Mesothelial cell of epicardium (in vitro differentiated cells): ENCODE measurements around the gene RBM19. TPM values are rescaled to one million over a fixed set of nuclear protein-coding genes. Genes with fewer than 3 reads are reported as not detected.

Experiments used
- DNase-seq, 2 experiments: peaks; one replicate each; pipeline ENCODE4 v3.0.0; 2021; ENCODE audit warnings: low spot score in 2 of 2; ENCODE audit not compliant: unreplicated experiment in 2 of 2
- H3K27ac Mint-ChIP-seq: 2 replicates; pipeline ENCODE4 v1.8.0; 2021; ENCODE audit warnings: mixed read lengths
- H3K27me3 Mint-ChIP-seq: 2 replicates; pipeline ENCODE4 v1.8.0; 2021; ENCODE audit warnings: low read depth, mixed read lengths
- H3K36me3 Mint-ChIP-seq: 2 replicates; pipeline ENCODE4 v1.8.0; 2021; ENCODE audit warnings: mixed read lengths
- H3K4me1 Mint-ChIP-seq: 2 replicates; pipeline ENCODE4 v1.8.0; 2021; ENCODE audit warnings: mixed read lengths
- H3K4me3 Mint-ChIP-seq: 2 replicates; pipeline ENCODE4 v1.8.0; 2021; ENCODE audit warnings: mild to moderate bottlenecking, moderate library complexity, mixed read lengths
- H3K9me3 Mint-ChIP-seq: 2 replicates; pipeline ENCODE4 v1.8.0; 2021; ENCODE audit warnings: mixed read lengths
- CTCF ChIP-seq: fragments of 200-600 bp; sonication (generic); IDR thresholded peaks from one replicate; pipeline ENCODE4 v1.5.0; 2021; ENCODE audit warnings: antibody characterized with exemption; ENCODE audit not compliant: unreplicated experiment
- total RNA-seq: library from RNA; stranded (reverse); gene quantifications from 3 replicates; pipeline ENCODE4 v1.2.1, GENCODE V29; 2021

The RBM19 gene
- total RNA-seq, 1 donor from 2014 or later = 43.4 TPM

GRCh38 chr12:113949321-113950305, 16.5 kb downstream of the RBM19 start:
- no peak overlapping the region for H3K27ac Mint-ChIP-seq
- DNase-seq = no peak
- H3K9me3 Mint-ChIP-seq = no peaks in the 10 kb centered on the region
- no peaks in the 10 kb centered on the region for H3K27me3 Mint-ChIP-seq
- no peak overlapping the region for H3K4me3 Mint-ChIP-seq
- TF ChIP-seq CTCF = no peak
- H3K36me3 Mint-ChIP-seq = peaks cover 24% of the 10 kb centered on the region
- no peaks in the 10 kb centered on the region for H3K4me1 Mint-ChIP-seq

GRCh38 chr12:113948151-113948914, 17.8 kb downstream of the RBM19 start:
- peaks cover 21% of the 10 kb centered on the region for H3K36me3 Mint-ChIP-seq
- no peaks in the 10 kb centered on the region for H3K27me3 Mint-ChIP-seq
- no peak for DNase-seq
- no peak for TF ChIP-seq CTCF
- H3K4me1 Mint-ChIP-seq = no peaks in the 10 kb centered on the region
- H3K27ac Mint-ChIP-seq = no peak overlapping the region
- no peak overlapping the region for H3K4me3 Mint-ChIP-seq
- no peaks in the 10 kb centered on the region for H3K9me3 Mint-ChIP-seq

GRCh38 chr12:113946175-113946574, 19.9 kb downstream of the RBM19 start:
- H3K36me3 Mint-ChIP-seq = peaks cover 32% of the 10 kb centered on the region
- TF ChIP-seq CTCF = no peak
- H3K9me3 Mint-ChIP-seq = no peaks in the 10 kb centered on the region
- no peak overlapping the region for H3K4me3 Mint-ChIP-seq
- no peaks in the 10 kb centered on the region for H3K4me1 Mint-ChIP-seq
- no peaks in the 10 kb centered on the region for H3K27me3 Mint-ChIP-seq
- H3K27ac Mint-ChIP-seq = no peak overlapping the region
- DNase-seq = no peak

GRCh38 chr12:113945174-113946173, 20.7 kb downstream of the RBM19 start:
- TF ChIP-seq CTCF = no peak
- Mint-ChIP-seq H3K4me1 (no peaks in the 10 kb centered on the region), H3K36me3 (peaks cover 38% of the 10 kb centered on the region), H3K27ac (no peak overlapping the region), H3K27me3 (no peaks in the 10 kb centered on the region), H3K4me3 (no peak overlapping the region), H3K9me3 (no peaks in the 10 kb centered on the region)
- DNase-seq = no peak

GRCh38 chr12:113942209-113942608, 23.9 kb downstream of the RBM19 start:
- Mint-ChIP-seq H3K4me3 (no peak overlapping the region), H3K9me3 (no peaks in the 10 kb centered on the region), H3K27ac (no peak overlapping the region), H3K36me3 (peaks cover 36% of the 10 kb centered on the region), H3K27me3 (no peaks in the 10 kb centered on the region), H3K4me1 (no peaks in the 10 kb centered on the region)
- no peak for DNase-seq
- no peak for TF ChIP-seq CTCF
